Measurements from ENCODE around the gene CYSTM1. TPM values are rescaled to one million over a fixed set of nuclear protein-coding genes. Genes with fewer than 3 reads are reported as not detected.
"Not testable (repeated sequence)": the region's sequence is repeated elsewhere in the genome, so short reads cannot be mapped to it uniquely, and the experiment has no call there.

The CYSTM1 gene
- total and polyA plus RNA-seq, 10 donors = 25.8 to 78.3 (median 38.3) TPM

DNA sequence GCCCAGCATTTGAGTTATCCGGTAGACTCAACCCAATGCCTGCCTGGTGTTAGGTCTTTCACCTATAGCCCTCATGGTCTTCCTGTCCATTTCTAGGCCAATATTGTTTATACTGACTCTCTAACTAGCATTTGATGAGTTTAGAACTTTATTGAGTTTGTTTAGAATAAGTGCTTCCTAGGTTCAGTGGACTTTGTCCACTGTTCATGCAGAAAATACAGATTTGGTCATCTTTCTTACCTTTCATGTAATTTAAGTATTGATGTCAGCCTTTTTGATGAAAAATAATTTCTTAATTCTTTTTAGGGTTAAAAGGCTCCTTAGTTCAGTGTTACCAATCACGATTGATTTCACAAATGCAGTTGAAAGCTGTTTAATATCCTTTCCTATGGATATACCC is 22.0 kb downstream of the CYSTM1 start:
- H3K4me3 ChIP-seq = no peak overlapping the region
- no peaks in the 10 kb centered on the region for H3K27me3 ChIP-seq (replicated peaks in 1 of 7)
- H3K4me1 ChIP-seq = peaks cover 0 to 20% (median 0%) of the 10 kb centered on the region in 6 donors
- no peak for DNase-seq
- peaks cover 0 to 27% (median 0%) of the 10 kb centered on the region in 6 donors for H3K36me3 ChIP-seq
- H3K9me3 ChIP-seq = no peaks in the 10 kb centered on the region
- peak overlapping the region in 4 of 8 donors; percentile 5 to 65 (median 48) for H3K27ac ChIP-seq
- intact Hi-C loops (cut with DNase I; ENCODE audit: low total_unique reads) = no loop called here
- TF ChIP-seq POLR2A (IDR thresholded peaks at IDR 0.05) = no peak
- TF ChIP-seq CTCF (IDR thresholded peaks at IDR 0.05 in 8 of 11, conservative IDR thresholded peaks at IDR 0.05 in 3 of 11) = no peak
- TF ChIP-seq POLR2AphosphoS5 (IDR thresholded peaks at IDR 0.05) = no peak
- 91 to 96% (median 93%) methylated on average over 2 of the region's 2 CpGs for WGBS, 5 donors

GRCh38 chr5:140198915-140199314 is 23.9 kb downstream of the CYSTM1 start:
- H3K27ac ChIP-seq; H3K4me3 ChIP-seq; DNase-seq; H3K9me3 ChIP-seq; intact Hi-C loops (cut with DNase I; ENCODE audit: low total_unique reads); H3K27me3 ChIP-seq (replicated peaks in 1 of 7): not testable (repeated sequence)
- 93 to 100% (median 97%) methylated on average over 1 of the region's 1 CpG for WGBS, 5 donors
- H3K36me3 ChIP-seq = peaks cover 0 to 20% (median 0%) of the 10 kb centered on the region in 6 donors
- peaks cover 0 to 20% (median 0%) of the 10 kb centered on the region in 6 donors for H3K4me1 ChIP-seq

DNA sequence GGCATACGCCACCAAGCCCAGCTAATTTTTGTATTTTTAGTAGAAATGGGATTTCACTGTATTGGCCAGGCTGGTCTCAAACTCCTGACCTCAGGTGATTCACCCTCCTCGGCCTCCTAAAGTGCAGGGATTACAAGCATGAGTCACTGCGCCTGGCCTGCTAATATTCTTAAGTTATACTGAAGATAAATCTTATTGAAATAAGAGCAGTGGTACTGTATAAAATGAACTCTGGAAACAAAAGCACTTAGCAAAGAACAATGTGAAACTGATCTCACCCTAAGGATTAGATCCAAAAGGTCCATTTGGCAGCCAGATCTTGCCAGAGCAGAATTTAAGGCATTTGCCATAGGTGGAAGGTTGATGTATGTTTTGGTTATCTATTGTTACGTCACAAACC is 27.1 kb downstream of the CYSTM1 start:
- peaks cover 0 to 43% (median 10%) of the 10 kb centered on the region in 6 donors for H3K4me1 ChIP-seq
- 73 to 92% (median 85%) methylated on average over 4 of the region's 4 CpGs for WGBS, 5 donors
- no peak for DNase-seq
- no peak overlapping the region for H3K4me3 ChIP-seq
- H3K27me3 ChIP-seq (replicated peaks in 1 of 7) = no peaks in the 10 kb centered on the region
- TF ChIP-seq POLR2A (IDR thresholded peaks at IDR 0.05) = no peak
- no peak overlapping the region for H3K27ac ChIP-seq
- intact Hi-C loops (cut with DNase I; ENCODE audit: low total_unique reads) = no loop called here
- H3K9me3 ChIP-seq = no peaks in the 10 kb centered on the region
- peaks cover 0 to 7% (median 0%) of the 10 kb centered on the region in 6 donors for H3K36me3 ChIP-seq

DNA sequence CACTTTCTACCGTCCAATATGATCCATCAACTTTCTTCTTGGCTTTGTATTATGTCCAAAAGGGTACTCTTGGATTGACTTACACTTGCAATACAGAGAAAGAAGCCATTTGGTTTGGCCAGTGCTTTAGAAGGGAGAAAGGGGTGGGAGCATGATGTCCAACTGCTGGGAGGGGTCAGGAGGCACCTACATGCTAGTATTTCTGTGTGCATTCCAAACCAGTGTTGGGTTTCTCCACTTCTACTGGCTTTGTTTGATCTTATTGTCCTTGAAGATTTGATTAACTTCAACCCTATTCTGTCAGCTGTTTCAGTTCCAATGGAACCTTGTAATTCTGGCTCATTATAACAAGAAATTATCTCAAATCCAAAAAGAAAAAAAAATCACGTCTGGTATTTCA is 27.6 kb downstream of the CYSTM1 start:
- H3K4me1 ChIP-seq = peaks cover 0 to 48% (median 10%) of the 10 kb centered on the region in 6 donors
- no peak overlapping the region for H3K4me3 ChIP-seq
- intact Hi-C loops (cut with DNase I; ENCODE audit: low total_unique reads) = no loop called here
- H3K36me3 ChIP-seq = peaks cover 0 to 7% (median 0%) of the 10 kb centered on the region in 6 donors
- no peak for DNase-seq
- no peaks in the 10 kb centered on the region for H3K27me3 ChIP-seq (replicated peaks in 1 of 7)
- TF ChIP-seq POLR2A (IDR thresholded peaks at IDR 0.05) (no peak), POLR2AphosphoS5 (IDR thresholded peaks at IDR 0.05) (no peak), CTCF (IDR thresholded peaks at IDR 0.05 in 8 of 11, conservative IDR thresholded peaks at IDR 0.05 in 3 of 11) (no peak)
- no peaks in the 10 kb centered on the region for H3K9me3 ChIP-seq
- WGBS, 5 donors = 85 to 94% (median 89%) methylated on average over 2 of the region's 2 CpGs
- H3K27ac ChIP-seq = no peak overlapping the region

- intact Hi-C loops (cut with DNase I; ENCODE audit: low total_unique reads) = no loop called here
- Histone ChIP-seq H3K36me3 (peaks cover 0 to 2% (median 0%) of the 10 kb centered on the region in 6 donors), H3K4me1 (peaks cover 0 to 53% (median 10%) of the 10 kb centered on the region in 6 donors), H3K27me3 (replicated peaks in 1 of 7) (no peaks in the 10 kb centered on the region), H3K9me3 (no peaks in the 10 kb centered on the region), H3K4me3 (no peak overlapping the region), H3K27ac (no peak overlapping the region)
- no peak for DNase-seq
- WGBS, 5 donors = 19 to 44% (median 34%) methylated on average over 2 of the region's 2 CpGs
- TF ChIP-seq POLR2A (IDR thresholded peaks at IDR 0.05) (no peak), CTCF (IDR thresholded peaks at IDR 0.05 in 8 of 11, conservative IDR thresholded peaks at IDR 0.05 in 3 of 11) (no peak), POLR2AphosphoS5 (IDR thresholded peaks at IDR 0.05) (no peak)
Measured at GRCh38 chr5:140205216-140205615, 30.2 kb downstream of the CYSTM1 start.
